Breast epithelium (tissue), 4 donors: ENCODE results near the gene AHRR. TPM values are rescaled to one million over a fixed set of nuclear protein-coding genes. Genes with fewer than 3 reads are reported as not detected.

Experiments used
- DNase-seq, 2 donors: peaks; one replicate each; pipeline ENCODE4 v3.0.0-alpha.2; 2019; ENCODE audit warnings: low spot score in 2 of 2
- H3K27ac ChIP-seq, 2 donors: fragments of 200-600 bp; sonication (generic) in 1 of 2; one replicate each; pipeline ENCODE4 v1.5.1; 2016 to 2019; ENCODE audit warnings: mild to moderate bottlenecking in 1 of 2
- H3K27me3 ChIP-seq, 2 donors: fragments of 200-600 bp; sonication (generic) in 1 of 2; one replicate each; pipeline versions ENCODE4 v1.5.1 to v1.6.0; 2017 to 2019; ENCODE audit warnings: control low read depth in 1 of 2, mild to moderate bottlenecking in 1 of 2
- H3K36me3 ChIP-seq: fragments of 200-600 bp; one replicate; pipeline ENCODE4 v1.5.1; 2019
- H3K4me1 ChIP-seq, 2 donors: fragments of 200-600 bp; sonication (generic); one replicate each; pipeline ENCODE4 v1.5.1; 2016 to 2019; ENCODE audit warnings: control low read depth in 1 of 2
- H3K4me3 ChIP-seq, 3 donors: fragments of 200-600 bp; sonication (generic); 1 replicate in 2 of 3; 2 replicates in 1 of 3; pipeline ENCODE4 v1.5.1; 2016 to 2019; ENCODE audit warnings: mild to moderate bottlenecking in 3 of 3, moderate library complexity in 2 of 3
- H3K9me3 ChIP-seq, 2 donors: fragments of 200-600 bp; sonication (generic) in 1 of 2; one replicate each; pipeline ENCODE4 v1.5.1; 2016 to 2019; ENCODE audit warnings: control low read depth in 1 of 2
- POLR2A ChIP-seq: fragments of 450-650 bp; IDR thresholded peaks from one replicate; pipeline ENCODE4 v1.6.1; 2016; ENCODE audit warnings: antibody characterized with exemption, mild to moderate bottlenecking, moderate library complexity
- POLR2AphosphoS5 ChIP-seq, 3 donors: sonication (generic); formaldehyde crosslinking; IDR thresholded peaks; one replicate each; pipeline ENCODE4 v1.6.1; 2017; ENCODE audit warnings: antibody characterized with exemption in 3 of 3
- intact Hi-C: fragments of 100-400 bp; cut with DNase I; formaldehyde crosslinking; loops from one replicate; pipeline ENCODE4 v1.15.1; 2023; ENCODE audit warnings: low total_unique reads
- total RNA-seq, 3 donors: library from RNA; depleted of rRNA; stranded (reverse); fragments of >200 nt; gene quantifications; one replicate each; pipeline ENCODE4 v1.1.0, GENCODE V29; 2016
- TF ChIP-seq, protein P1 (sequence below), 3 donors: fragments of 450-650 bp; IDR thresholded peaks; one replicate each; pipeline ENCODE4 v1.5.1; 2016 to 2017; ENCODE audit warnings: antibody characterized with exemption in 3 of 3, mild to moderate bottlenecking in 3 of 3, moderate library complexity in 3 of 3

Gene AHRR
- total RNA-seq, 3 donors from 2014 or later: 0.88 to 0.98 TPM; not detected in 1

DNA sequence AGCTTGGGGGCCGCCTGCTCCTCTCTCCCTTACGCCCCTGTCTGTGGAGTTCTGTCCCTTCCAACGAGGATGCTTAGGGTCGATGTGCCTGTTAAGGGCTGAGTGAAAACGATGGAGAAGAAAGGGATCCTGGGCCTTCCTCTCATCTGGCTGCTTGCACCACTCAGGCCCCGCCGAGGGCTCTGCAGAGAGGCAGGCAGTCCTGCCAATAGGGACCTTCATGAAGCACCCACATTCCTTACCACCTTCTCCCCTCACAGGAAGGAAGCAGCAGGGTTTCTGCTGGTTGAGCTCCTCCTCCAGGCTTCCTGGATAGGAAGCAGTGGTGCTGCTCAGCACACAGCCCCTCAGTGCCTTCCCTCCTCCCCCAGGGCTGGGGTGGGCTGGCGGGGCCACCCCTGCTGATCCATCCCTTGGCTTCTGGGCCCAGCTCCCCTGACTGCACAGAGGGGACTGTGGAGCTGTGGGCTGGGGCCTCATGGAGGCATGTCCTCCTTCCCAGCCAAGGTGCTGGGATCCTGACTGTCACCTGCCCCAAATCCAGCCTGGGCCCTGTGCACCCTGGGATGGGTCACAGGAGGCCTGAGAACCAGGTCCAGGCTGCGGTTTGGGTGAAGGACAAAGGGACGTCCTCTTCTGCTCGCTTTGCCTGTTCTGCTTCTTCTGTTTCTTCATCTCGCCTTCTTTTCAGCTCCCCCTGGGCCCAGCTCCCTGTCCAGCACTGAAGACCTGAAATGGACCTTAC lies 50.5 kb downstream of the AHRR start:
- TF ChIP-seq POLR2A: no peak
- TF ChIP-seq, protein P1, sequence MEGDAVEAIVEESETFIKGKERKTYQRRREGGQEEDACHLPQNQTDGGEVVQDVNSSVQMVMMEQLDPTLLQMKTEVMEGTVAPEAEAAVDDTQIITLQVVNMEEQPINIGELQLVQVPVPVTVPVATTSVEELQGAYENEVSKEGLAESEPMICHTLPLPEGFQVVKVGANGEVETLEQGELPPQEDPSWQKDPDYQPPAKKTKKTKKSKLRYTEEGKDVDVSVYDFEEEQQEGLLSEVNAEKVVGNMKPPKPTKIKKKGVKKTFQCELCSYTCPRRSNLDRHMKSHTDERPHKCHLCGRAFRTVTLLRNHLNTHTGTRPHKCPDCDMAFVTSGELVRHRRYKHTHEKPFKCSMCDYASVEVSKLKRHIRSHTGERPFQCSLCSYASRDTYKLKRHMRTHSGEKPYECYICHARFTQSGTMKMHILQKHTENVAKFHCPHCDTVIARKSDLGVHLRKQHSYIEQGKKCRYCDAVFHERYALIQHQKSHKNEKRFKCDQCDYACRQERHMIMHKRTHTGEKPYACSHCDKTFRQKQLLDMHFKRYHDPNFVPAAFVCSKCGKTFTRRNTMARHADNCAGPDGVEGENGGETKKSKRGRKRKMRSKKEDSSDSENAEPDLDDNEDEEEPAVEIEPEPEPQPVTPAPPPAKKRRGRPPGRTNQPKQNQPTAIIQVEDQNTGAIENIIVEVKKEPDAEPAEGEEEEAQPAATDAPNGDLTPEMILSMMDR (IDR thresholded peaks at IDR 0.05): no peak
- no peak for TF ChIP-seq POLR2AphosphoS5 (IDR thresholded peaks at IDR 0.05)
- Histone ChIP-seq H3K27me3 (no peaks in the 10 kb centered on the region), H3K4me3 (no peak overlapping the region), H3K27ac (no peak overlapping the region), H3K36me3 (no peaks in the 10 kb centered on the region), H3K9me3 (peaks cover 0 to under 1% of the 10 kb centered on the region in 2 donors), H3K4me1 (peaks cover 0 to 6% of the 10 kb centered on the region in 2 donors)
- DNase-seq: peak; percentile 7 to 43
- intact Hi-C loops: no loop called here

- intact Hi-C loops: no loop called here
- H3K27me3 ChIP-seq: no peaks in the 10 kb centered on the region
- H3K4me3 ChIP-seq: no peak overlapping the region
- peaks cover 0 to 6% of the 10 kb centered on the region in 2 donors for H3K4me1 ChIP-seq
- TF ChIP-seq, protein P1 (IDR thresholded peaks at IDR 0.05): no peak
- TF ChIP-seq POLR2AphosphoS5 (IDR thresholded peaks at IDR 0.05): no peak
- no peak for TF ChIP-seq POLR2A
- H3K36me3 ChIP-seq: no peaks in the 10 kb centered on the region
- peak in 1 of 2 donors; percentile 13 for DNase-seq
- H3K27ac ChIP-seq: no peak overlapping the region
- no peaks in the 10 kb centered on the region for H3K9me3 ChIP-seq
These were observed 51.1 kb downstream of the AHRR start for GRCh38 chr5:372556-372995.

DNA sequence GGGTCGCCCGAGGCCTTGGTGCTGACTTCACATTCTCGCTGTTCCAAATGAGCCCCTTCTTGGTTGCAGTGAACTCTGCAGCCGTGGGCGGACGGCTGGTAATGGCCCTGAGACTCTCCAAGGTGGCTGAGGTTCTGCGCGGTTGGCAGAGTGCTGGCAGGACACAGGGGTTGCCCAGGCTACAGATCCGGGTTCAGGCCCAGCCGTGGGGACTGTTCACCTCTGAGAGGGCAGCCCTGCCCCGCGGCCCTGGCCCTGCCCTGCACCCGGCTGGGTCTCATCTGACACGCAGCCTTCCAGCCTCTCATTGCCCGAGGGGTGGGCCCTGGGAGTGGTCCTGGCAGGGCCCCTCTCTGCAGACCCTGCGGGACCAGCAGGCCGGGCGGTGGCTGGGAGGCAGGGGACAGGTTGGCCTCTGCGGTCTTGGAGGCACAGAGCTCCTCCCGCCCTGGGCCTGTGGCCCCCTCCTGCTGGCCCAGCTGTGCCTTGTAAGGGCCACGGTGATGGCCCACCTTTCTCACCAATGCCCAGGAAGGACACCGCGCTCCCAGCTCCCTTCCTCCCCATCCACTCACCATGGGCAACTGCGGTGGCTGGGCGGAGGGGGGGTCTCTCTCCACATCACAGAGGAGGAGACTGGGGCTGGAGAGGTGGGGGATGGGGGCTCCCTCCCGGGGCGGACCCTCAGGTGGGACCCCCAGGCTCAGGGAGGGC lies 51.6 kb downstream of the AHRR start:
- Histone ChIP-seq H3K36me3 (no peaks in the 10 kb centered on the region), H3K4me3 (peak overlapping the region in 2 of 3 donors; percentile 47 to 64), H3K27ac (no peak overlapping the region), H3K4me1 (peaks cover 0 to 6% of the 10 kb centered on the region in 2 donors), H3K27me3 (no peaks in the 10 kb centered on the region), H3K9me3 (no peaks in the 10 kb centered on the region)
- intact Hi-C loops: no loop called here
- TF ChIP-seq, protein P1 (IDR thresholded peaks at IDR 0.05): no peak
- TF ChIP-seq POLR2AphosphoS5 (IDR thresholded peaks at IDR 0.05) (no peak), POLR2A (no peak)
- peak in 1 of 2 donors; percentile 16 for DNase-seq

DNA sequence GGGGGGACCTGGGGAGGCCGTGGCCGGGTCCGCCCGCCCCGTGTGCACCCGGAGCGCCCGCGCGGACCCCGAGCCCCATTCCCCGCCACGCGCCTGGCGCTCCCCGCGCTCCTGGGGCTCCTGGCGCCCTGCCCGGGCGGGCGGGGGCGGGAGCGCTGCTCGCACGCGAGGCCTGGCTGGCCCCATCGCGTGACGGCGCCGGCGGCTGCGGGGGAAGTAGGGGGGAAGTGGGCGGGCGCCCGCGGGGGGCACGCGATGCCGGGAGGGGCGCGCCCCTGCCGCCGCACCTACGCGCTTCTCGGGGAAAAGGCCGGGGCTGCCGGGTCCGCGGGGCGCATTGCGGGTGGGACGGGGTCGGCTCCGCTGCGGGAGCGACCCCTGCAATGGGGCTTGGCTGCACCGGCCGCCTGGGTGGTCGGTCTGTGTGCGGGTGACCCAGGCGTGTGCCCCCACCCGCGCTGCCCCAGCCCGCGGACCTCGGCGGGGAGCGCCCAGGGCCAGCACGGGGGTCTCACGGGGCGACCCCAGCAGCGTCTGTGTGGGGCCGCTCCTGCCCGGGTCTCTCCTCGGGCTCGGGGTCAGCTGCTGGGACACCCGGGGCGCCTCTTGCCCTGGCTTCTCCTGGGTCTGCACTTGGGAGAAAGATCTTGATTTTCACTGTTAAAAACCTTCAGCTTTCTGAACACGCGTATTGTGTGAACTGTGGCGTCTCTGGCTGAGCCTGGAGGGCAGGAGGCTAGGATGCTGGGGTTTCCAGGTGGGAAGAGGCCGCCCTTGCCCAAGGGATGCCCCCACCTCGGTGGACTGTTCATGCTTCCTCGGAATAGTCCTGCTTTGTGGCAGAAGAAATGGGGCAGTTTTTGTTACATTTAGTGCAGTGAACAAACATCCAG lies 52.4 kb downstream of the AHRR start:
- peaks cover 0 to 6% of the 10 kb centered on the region in 2 donors for H3K4me1 ChIP-seq
- no peaks in the 10 kb centered on the region for H3K36me3 ChIP-seq
- H3K27ac ChIP-seq: no peak overlapping the region
- H3K9me3 ChIP-seq: no peaks in the 10 kb centered on the region
- TF ChIP-seq, protein P1 (IDR thresholded peaks at IDR 0.05): no peak
- no peak for TF ChIP-seq POLR2AphosphoS5 (IDR thresholded peaks at IDR 0.05)
- no peak for TF ChIP-seq POLR2A
- peak in 1 of 2 donors; percentile 15 for DNase-seq
- peak overlapping the region; percentile 25 to 64 (median 47) for H3K4me3 ChIP-seq
- intact Hi-C loops: no loop called here
- H3K27me3 ChIP-seq: no peaks in the 10 kb centered on the region
